ENCODE data around the gene DCTN5. TPM values are rescaled to one million over a fixed set of nuclear protein-coding genes. Genes with fewer than 3 reads are reported as not detected.

Gene DCTN5
- total and polyA plus RNA-seq, 2 of the 13 experiments (the other 11 are each of a cell fraction or from before 2014, with no cell fraction given) = 105 to 207 TPM

DNA sequence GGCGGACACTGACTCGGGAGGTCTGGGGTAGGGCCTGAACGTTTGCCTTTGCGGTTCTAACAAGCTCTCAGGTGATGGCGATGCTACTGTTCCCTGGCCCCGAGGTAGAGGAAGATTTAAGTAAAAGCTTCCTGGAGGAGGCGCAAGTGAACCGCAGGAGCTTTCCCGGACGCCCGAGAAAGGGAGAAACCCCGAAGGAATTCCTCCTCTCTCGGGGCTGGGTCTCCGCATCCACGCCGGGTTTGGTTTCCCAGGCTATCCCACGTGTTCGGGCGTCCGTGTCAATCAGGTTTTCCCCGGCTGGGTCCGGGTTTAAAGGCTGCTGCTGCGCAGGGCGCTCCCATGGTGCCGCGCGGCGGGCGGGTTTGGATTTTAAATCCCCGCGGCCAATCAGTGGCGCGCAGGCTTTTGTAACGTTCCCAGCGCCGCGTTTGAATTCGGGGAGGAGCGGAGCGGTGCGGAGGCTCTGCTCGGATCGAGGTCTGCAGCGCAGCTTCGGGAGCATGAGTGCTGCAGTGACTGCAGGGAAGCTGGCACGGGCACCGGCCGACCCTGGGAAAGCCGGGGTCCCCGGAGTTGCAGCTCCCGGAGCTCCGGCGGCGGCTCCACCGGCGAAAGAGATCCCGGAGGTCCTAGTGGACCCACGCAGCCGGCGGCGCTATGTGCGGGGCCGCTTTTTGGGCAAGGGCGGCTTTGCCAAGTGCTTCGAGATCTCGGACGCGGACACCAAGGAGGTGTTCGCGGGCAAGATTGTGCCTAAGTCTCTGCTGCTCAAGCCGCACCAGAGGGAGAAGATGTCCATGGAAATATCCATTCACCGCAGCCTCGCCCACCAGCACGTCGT, 37.4 kb downstream of the DCTN5 start, which contains the start of gene PLK1:
TSS of gene PLK1 (plus strand) at position 460 of the 844 bp plus-strand sequence. CDS start at position 504, 44 bp downstream.
- WGBS (ENCODE audit: low lambda C conversion rate) = 3% methylated on average over 64 of the region's 75 CpGs
- DNase-seq (ENCODE audit: low spot score) = peak; percentile 90
- no TSS peak for BruUV-seq (replicated peaks)
- intact Hi-C loops (cut with micrococcal nuclease; ENCODE audit: unreplicated experiment) (loop anchor here (2.0 kb wide), 2 partner anchors 38 to 50 kb away; partner anchors contain the start of genes DCTN5 and PALB2), in situ Hi-C loops (cut with HindIII; ENCODE audit: extremely low pct_ligation_motif_present, low pct_unique_long_range_greater_than_20kb) (no loop called here)
- Histone ChIP-seq H3K79me2 (ENCODE audit: insufficient read depth, low read length) (peaks cover 44% of the 10 kb centered on the region), H3K27ac (ENCODE audit: extremely low read length, insufficient read depth, low read length) (peak within 1 kb of the TSS; percentile 75), H3K4me2 (ENCODE audit: low read depth, low read length) (peak within 1 kb of the TSS; percentile 99), H3K4me1 (ENCODE audit: insufficient read depth, low read length) (peaks cover 67% of the 10 kb centered on the region), H3K4me3 (replicated peaks in 1 of 3; ENCODE audit: insufficient read depth in 1 of 3, low read depth in 2 of 3, low read length in 3 of 3) (peak within 1 kb of the TSS; percentile 94 to 97 (median 95)), H3K9ac (ENCODE audit: insufficient read depth, low read depth, low read length) (peak within 1 kb of the TSS; percentile 90), H3K9me3 (ENCODE audit: low read length) (no peaks in the 10 kb centered on the region), H3K27me3 (ENCODE audit: control insufficient read depth in 1 of 2, insufficient read depth in 2 of 2, low read length in 2 of 2) (no peaks in the 10 kb centered on the region; a peak in 1 of 5 replicates), H3K36me3 (replicated peaks in 1 of 2; ENCODE audit: control insufficient read depth in 1 of 2, insufficient read depth in 2 of 2, low read length in 2 of 2) (peaks cover 27 to 35% of the 10 kb centered on the region in 2 experiments), H2AFZ (ENCODE audit: low read length) (peak within 1 kb of the TSS; percentile 4), H4K20me1 (ENCODE audit: insufficient read depth, low read length) (peaks cover 6% of the 10 kb centered on the region; the same call in 1 of the 2 replicates)
- ChIA-PET CTCF (ENCODE audit: low intra/inter-chr PET ratio, low total read pairs) (interaction anchor here (1.1 kb wide), 1 partner anchor 49 kb away, joined by 3 read pairs; no protein-coding TSS in a partner anchor), POLR2A (interaction anchor here (1.0 to 3.7 kb wide), 3 partner anchors 16 to 140 kb away, joined by 3 to 20 read pairs (median 5); partner anchors contain the start of genes DCTN5 and PALB2)
- peak; percentile 89 for ATAC-seq
- peak; percentile 40 for FAIRE-seq
- TF ChIP-seq KAT2B (IDR thresholded peaks at IDR 0.05; ENCODE audit: borderline replicate concordance, low read depth, low read length) (no peak), KDM1A (CRISPR knock-in tag; IDR thresholded peaks at IDR 0.05) (no peak), JUNB (CRISPR knock-in tag; IDR thresholded peaks at IDR 0.05; ENCODE audit: borderline replicate concordance) (peak; percentile 98), RFX1 (IDR thresholded peaks at IDR 0.05) (no peak), PHB2 (IDR thresholded peaks at IDR 0.05; ENCODE audit: partially characterized antibody) (no peak), ZFY (CRISPR knock-in tag; IDR thresholded peaks at IDR 0.05) (no peak), HES4 (CRISPR knock-in tag; IDR thresholded peaks at IDR 0.05; ENCODE audit: borderline replicate concordance) (no peak), CHCHD3 (CRISPR knock-in tag; IDR thresholded peaks at IDR 0.05) (peak; percentile 100), ZNF337 (CRISPR knock-in tag; IDR thresholded peaks at IDR 0.05; ENCODE audit: borderline replicate concordance, low read depth) (peak; percentile 52; the same call in 1 of the 2 replicates), CHD2 (IDR thresholded peaks at IDR 0.05; ENCODE audit: low read depth, low read length) (peak; percentile 71; the same call in 1 of the 2 replicates), XBP1 (CRISPR knock-in tag; IDR thresholded peaks at IDR 0.05) (no peak), HNRNPH1 (optimal IDR thresholded peaks at IDR 0.05; ENCODE audit: low read depth, low read length) (peak; percentile 17), ZNF562 (CRISPR knock-in tag; IDR thresholded peaks at IDR 0.05; ENCODE audit: borderline replicate concordance) (peak; percentile 99), THAP11 (CRISPR knock-in tag; IDR thresholded peaks at IDR 0.05) (peak; percentile 78; the same call in 1 of the 2 replicates), HOXA9 (CRISPR knock-in tag; IDR thresholded peaks at IDR 0.05; ENCODE audit: borderline replicate concordance) (peak; percentile 100), ZNF607 (CRISPR knock-in tag; IDR thresholded peaks at IDR 0.05; ENCODE audit: borderline replicate concordance) (peak; percentile 53; the same call in 1 of the 2 replicates), ADNP (CRISPR knock-in tag; IDR thresholded peaks at IDR 0.05) (no peak)
- TF ChIP-seq, protein P1, sequence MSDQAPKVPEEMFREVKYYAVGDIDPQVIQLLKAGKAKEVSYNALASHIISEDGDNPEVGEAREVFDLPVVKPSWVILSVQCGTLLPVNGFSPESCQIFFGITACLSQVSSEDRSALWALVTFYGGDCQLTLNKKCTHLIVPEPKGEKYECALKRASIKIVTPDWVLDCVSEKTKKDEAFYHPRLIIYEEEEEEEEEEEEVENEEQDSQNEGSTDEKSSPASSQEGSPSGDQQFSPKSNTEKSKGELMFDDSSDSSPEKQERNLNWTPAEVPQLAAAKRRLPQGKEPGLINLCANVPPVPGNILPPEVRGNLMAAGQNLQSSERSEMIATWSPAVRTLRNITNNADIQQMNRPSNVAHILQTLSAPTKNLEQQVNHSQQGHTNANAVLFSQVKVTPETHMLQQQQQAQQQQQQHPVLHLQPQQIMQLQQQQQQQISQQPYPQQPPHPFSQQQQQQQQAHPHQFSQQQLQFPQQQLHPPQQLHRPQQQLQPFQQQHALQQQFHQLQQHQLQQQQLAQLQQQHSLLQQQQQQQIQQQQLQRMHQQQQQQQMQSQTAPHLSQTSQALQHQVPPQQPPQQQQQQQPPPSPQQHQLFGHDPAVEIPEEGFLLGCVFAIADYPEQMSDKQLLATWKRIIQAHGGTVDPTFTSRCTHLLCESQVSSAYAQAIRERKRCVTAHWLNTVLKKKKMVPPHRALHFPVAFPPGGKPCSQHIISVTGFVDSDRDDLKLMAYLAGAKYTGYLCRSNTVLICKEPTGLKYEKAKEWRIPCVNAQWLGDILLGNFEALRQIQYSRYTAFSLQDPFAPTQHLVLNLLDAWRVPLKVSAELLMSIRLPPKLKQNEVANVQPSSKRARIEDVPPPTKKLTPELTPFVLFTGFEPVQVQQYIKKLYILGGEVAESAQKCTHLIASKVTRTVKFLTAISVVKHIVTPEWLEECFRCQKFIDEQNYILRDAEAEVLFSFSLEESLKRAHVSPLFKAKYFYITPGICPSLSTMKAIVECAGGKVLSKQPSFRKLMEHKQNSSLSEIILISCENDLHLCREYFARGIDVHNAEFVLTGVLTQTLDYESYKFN (CRISPR knock-in tag; conservative IDR thresholded peaks at IDR 0.05) = peak; percentile 54; the same call in 1 of the 2 replicates
- TF ChIP-seq, protein P2, sequence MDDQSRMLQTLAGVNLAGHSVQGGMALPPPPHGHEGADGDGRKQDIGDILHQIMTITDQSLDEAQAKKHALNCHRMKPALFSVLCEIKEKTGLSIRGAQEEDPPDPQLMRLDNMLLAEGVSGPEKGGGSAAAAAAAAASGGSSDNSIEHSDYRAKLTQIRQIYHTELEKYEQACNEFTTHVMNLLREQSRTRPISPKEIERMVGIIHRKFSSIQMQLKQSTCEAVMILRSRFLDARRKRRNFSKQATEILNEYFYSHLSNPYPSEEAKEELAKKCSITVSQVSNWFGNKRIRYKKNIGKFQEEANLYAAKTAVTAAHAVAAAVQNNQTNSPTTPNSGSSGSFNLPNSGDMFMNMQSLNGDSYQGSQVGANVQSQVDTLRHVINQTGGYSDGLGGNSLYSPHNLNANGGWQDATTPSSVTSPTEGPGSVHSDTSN (CRISPR knock-in tag; IDR thresholded peaks at IDR 0.05; ENCODE audit: borderline replicate concordance) = no peak
- TF ChIP-seq, protein P3, sequence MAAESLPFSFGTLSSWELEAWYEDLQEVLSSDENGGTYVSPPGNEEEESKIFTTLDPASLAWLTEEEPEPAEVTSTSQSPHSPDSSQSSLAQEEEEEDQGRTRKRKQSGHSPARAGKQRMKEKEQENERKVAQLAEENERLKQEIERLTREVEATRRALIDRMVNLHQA (CRISPR knock-in tag; IDR thresholded peaks at IDR 0.05) = no peak
